Panc1 (cell line): Measurements from ENCODE around the gene WARS2. TPM values are rescaled to one million over a fixed set of nuclear protein-coding genes. Genes with fewer than 3 reads are reported as not detected.

Source experiments
- ATAC-seq: fragments of 200-7000 bp; cut with Tn5 transposase; 2 replicates; pipeline ENCODE4 v1.9.1; 2020; ENCODE audit warnings: mild to moderate bottlenecking, moderate library complexity
- BruUV-seq: library from RNA; stranded (reverse); fragments of 400-500 nt; replicated peaks from 2 replicates; lab custom pipeline; 2021; lab: Mats Ljungman, UMichigan
- CTCF ChIA-PET: fragments of 300-600 bp; sonication (Branson Sonifier 250); formaldehyde crosslinking; loops from one replicate; lab custom pipeline; 2022; ENCODE audit warnings: antibody characterized with exemption; lab: Charles Lee
- POLR2A ChIA-PET: fragments of 300-600 bp; sonication (Branson Sonifier 250); formaldehyde crosslinking; loops from one replicate; lab custom pipeline; 2022; ENCODE audit warnings: antibody characterized with exemption; lab: Charles Lee
- DNase-seq: peaks from one replicate; pipeline ENCODE4 v3.0.0-alpha.2; 2010; ENCODE audit warnings: low read depth, low spot score
- H3K27ac ChIP-seq: 2 replicates; pipeline ENCODE4 v1.5.1; 2011; ENCODE audit warnings: mild to moderate bottlenecking, low read length, inconsistent platforms
- H3K27me3 ChIP-seq: fragments of 200-500 bp; sonication (Bioruptor generic); 2 replicates; pipeline ENCODE4 v1.6.0; 2014; ENCODE audit warnings: low read length, inconsistent platforms; ENCODE audit not compliant: control insufficient read depth, insufficient read depth
- H3K36me3 ChIP-seq: fragments of 200-500 bp; sonication (Bioruptor generic); 2 replicates; pipeline ENCODE4 v1.5.1; 2014; ENCODE audit warnings: inconsistent platforms, mild to moderate bottlenecking, low read length, moderate library complexity; ENCODE audit not compliant: control insufficient read depth, insufficient read depth
- H3K4me1 ChIP-seq: 2 replicates; pipeline ENCODE4 v1.5.1; 2011; ENCODE audit warnings: inconsistent platforms, mild to moderate bottlenecking, low read length, moderate library complexity; ENCODE audit not compliant: control insufficient read depth, insufficient read depth
- H3K4me3 ChIP-seq, 2 experiments: 2 replicates each; pipeline ENCODE4 v1.5.1; 2011 to 2012; ENCODE audit warnings: low read depth in 2 of 2, low read length in 2 of 2, mild to moderate bottlenecking in 2 of 2, inconsistent platforms in 1 of 2, moderate library complexity in 1 of 2
- H3K9me3 ChIP-seq: fragments of 200-500 bp; sonication (Bioruptor generic); 2 replicates; pipeline ENCODE4 v1.5.1; 2014; ENCODE audit warnings: low read depth, mild to moderate bottlenecking, inconsistent platforms, low read length, moderate library complexity; ENCODE audit not compliant: control insufficient read depth, insufficient read depth
- CTCF ChIP-seq: fragments of 450-650 bp; IDR thresholded peaks from 2 replicates; pipeline ENCODE4 v1.5.1; 2017; ENCODE audit warnings: mild to moderate bottlenecking
- POLR2AphosphoS5 ChIP-seq: IDR thresholded peaks from 2 replicates; pipeline ENCODE4 v1.6.1; 2012; ENCODE audit warnings: mild to moderate bottlenecking, low read depth, low read length, moderate library complexity
- SIN3A ChIP-seq: IDR thresholded peaks from 2 replicates; pipeline ENCODE4 v1.6.1; 2012; ENCODE audit warnings: low read depth, mild to moderate bottlenecking, low read length, moderate library complexity, borderline replicate concordance; ENCODE audit not compliant: insufficient read depth
- TCF7L2 ChIP-seq: IDR thresholded peaks from 2 replicates; pipeline ENCODE4 v1.6.1; 2011; ENCODE audit warnings: mild to moderate bottlenecking, low read depth, low read length, inconsistent platforms
- in situ Hi-C: cut with HindIII; loops from 2 replicates; pipeline ENCODE4 v1.10.0; 2016; ENCODE audit warnings: low sequenced_read_pairs, low pct_unique_long_range_greater_than_20kb
- intact Hi-C: fragments of 100-400 bp; cut with micrococcal nuclease; formaldehyde crosslinking; loops from one replicate; pipeline ENCODE4 v1.10.0; 2022; ENCODE audit not compliant: unreplicated experiment
- total RNA-seq: library from RNA; stranded (reverse); gene quantifications from one replicate; pipeline ENCODE4 v1.2.1, GENCODE V29; 2021; ENCODE audit not compliant: unreplicated experiment
- TF ChIP-seq, protein P1 (sequence below), 2 experiments: IDR thresholded peaks; 2 replicates each; pipeline ENCODE4 v1.6.1; 2011 to 2012; ENCODE audit warnings: low read depth in 2 of 2, control low read depth in 1 of 2, low read length in 1 of 2, mild to moderate bottlenecking in 1 of 2, moderate library complexity in 1 of 2; ENCODE audit not compliant: insufficient read depth in 1 of 2

The WARS2 gene
- total RNA-seq, 1 experiment from 2014 or later = 6.6 TPM

GRCh38 chr1:119005724-119006405 is 134.6 kb downstream of the WARS2 start:
- Histone ChIP-seq H3K4me3 (no peak overlapping the region), H3K36me3 (no peaks in the 10 kb centered on the region), H3K27me3 (no peaks in the 10 kb centered on the region; the same call in 1 of the 2 replicates), H3K27ac (no peak overlapping the region), H3K4me1 (no peaks in the 10 kb centered on the region), H3K9me3 (no peaks in the 10 kb centered on the region)
- no peak for ATAC-seq
- in situ Hi-C loops = no loop called here
- TF ChIP-seq, protein P1, sequence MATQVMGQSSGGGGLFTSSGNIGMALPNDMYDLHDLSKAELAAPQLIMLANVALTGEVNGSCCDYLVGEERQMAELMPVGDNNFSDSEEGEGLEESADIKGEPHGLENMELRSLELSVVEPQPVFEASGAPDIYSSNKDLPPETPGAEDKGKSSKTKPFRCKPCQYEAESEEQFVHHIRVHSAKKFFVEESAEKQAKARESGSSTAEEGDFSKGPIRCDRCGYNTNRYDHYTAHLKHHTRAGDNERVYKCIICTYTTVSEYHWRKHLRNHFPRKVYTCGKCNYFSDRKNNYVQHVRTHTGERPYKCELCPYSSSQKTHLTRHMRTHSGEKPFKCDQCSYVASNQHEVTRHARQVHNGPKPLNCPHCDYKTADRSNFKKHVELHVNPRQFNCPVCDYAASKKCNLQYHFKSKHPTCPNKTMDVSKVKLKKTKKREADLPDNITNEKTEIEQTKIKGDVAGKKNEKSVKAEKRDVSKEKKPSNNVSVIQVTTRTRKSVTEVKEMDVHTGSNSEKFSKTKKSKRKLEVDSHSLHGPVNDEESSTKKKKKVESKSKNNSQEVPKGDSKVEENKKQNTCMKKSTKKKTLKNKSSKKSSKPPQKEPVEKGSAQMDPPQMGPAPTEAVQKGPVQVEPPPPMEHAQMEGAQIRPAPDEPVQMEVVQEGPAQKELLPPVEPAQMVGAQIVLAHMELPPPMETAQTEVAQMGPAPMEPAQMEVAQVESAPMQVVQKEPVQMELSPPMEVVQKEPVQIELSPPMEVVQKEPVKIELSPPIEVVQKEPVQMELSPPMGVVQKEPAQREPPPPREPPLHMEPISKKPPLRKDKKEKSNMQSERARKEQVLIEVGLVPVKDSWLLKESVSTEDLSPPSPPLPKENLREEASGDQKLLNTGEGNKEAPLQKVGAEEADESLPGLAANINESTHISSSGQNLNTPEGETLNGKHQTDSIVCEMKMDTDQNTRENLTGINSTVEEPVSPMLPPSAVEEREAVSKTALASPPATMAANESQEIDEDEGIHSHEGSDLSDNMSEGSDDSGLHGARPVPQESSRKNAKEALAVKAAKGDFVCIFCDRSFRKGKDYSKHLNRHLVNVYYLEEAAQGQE (IDR thresholded peaks at IDR 0.05; ENCODE audit: insufficient read depth in 1 of 2, low read depth in 2 of 2, low read length in 1 of 2) = no peak
- TF ChIP-seq CTCF = no peak
- ChIA-PET CTCF (interaction anchor here (0.6 kb wide), 1 partner anchor 470 kb away, joined by 8 read pairs; no protein-coding TSS in a partner anchor), POLR2A (no interaction called here)
- DNase-seq = no peak
- BruUV-seq = no TSS peak
- intact Hi-C loops = loop anchor here (10.0 kb wide), 1 partner anchor 851 kb away; no protein-coding TSS in a partner anchor

DNA sequence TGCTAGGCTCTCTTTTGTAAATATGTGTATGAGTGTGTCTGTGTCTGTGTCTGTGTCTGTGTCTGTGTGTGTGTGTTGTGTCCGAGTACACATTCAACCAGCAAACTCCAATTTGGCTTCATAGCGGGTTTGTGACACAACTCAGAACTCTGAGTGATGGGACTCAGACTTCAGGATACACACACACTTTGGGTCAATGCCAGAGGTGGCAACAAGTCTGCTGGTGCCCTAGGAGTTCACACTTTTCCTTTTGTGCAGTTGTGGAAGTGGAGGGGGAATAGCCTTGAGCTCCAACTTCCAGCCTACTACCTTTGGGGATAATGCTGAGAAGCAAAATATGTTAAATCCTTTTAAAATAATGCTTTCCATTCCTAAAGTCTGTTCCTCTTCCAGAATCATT is 135.7 kb downstream of the WARS2 start:
- TF ChIP-seq SIN3A (no peak), POLR2AphosphoS5 (no peak), TCF7L2 (no peak), CTCF (no peak)
- TF ChIP-seq, protein P1 (IDR thresholded peaks at IDR 0.05; ENCODE audit: insufficient read depth in 1 of 2, low read depth in 2 of 2, low read length in 1 of 2) = no peak
- intact Hi-C loops (loop anchor here (10.0 kb wide), 1 partner anchor 850 kb away; no protein-coding TSS in a partner anchor), in situ Hi-C loops (no loop called here)
- H3K9me3 ChIP-seq = no peaks in the 10 kb centered on the region
- ChIA-PET POLR2A (no interaction called here), CTCF (no interaction called here)
- ATAC-seq (no peak), DNase-seq (no peak)
- H3K27me3 ChIP-seq = no peaks in the 10 kb centered on the region; the same call in 1 of the 2 replicates
- H3K4me1 ChIP-seq = no peaks in the 10 kb centered on the region
- no peak overlapping the region for H3K27ac ChIP-seq
- H3K36me3 ChIP-seq = no peaks in the 10 kb centered on the region
- no peak overlapping the region for H3K4me3 ChIP-seq
- no TSS peak for BruUV-seq
